Tibial nerve (tissue), 4 donors: Measurements from ENCODE around the gene GTF2H3.
A peak's percentile ranks its signal among the peaks of the same experiment; 100 is the strongest.

Source experiments
- EP300 ChIP-seq, 2 donors: sonication (generic); formaldehyde crosslinking; IDR thresholded peaks; one replicate each; pipeline ENCODE4 v1.6.1; 2017; ENCODE audit warnings: antibody characterized with exemption in 2 of 2, mild to moderate bottlenecking in 1 of 2
- POLR2A ChIP-seq, 2 donors: fragments of 450-650 bp; IDR thresholded peaks; one replicate each; pipeline ENCODE4 v1.6.1; 2017; ENCODE audit warnings: antibody characterized with exemption in 2 of 2, mild to moderate bottlenecking in 2 of 2, moderate library complexity in 2 of 2
- TF ChIP-seq, protein P1 (sequence below), 5 experiments: fragments of 200-600 bp in 3 of 5; fragments of 450-650 bp in 2 of 5; sonication (generic) in 3 of 5; IDR thresholded peaks; one replicate each; pipeline ENCODE4 v1.5.1; 2016 to 2019; ENCODE audit warnings: antibody characterized with exemption in 5 of 5, mild to moderate bottlenecking in 3 of 5, moderate library complexity in 2 of 5

DNA sequence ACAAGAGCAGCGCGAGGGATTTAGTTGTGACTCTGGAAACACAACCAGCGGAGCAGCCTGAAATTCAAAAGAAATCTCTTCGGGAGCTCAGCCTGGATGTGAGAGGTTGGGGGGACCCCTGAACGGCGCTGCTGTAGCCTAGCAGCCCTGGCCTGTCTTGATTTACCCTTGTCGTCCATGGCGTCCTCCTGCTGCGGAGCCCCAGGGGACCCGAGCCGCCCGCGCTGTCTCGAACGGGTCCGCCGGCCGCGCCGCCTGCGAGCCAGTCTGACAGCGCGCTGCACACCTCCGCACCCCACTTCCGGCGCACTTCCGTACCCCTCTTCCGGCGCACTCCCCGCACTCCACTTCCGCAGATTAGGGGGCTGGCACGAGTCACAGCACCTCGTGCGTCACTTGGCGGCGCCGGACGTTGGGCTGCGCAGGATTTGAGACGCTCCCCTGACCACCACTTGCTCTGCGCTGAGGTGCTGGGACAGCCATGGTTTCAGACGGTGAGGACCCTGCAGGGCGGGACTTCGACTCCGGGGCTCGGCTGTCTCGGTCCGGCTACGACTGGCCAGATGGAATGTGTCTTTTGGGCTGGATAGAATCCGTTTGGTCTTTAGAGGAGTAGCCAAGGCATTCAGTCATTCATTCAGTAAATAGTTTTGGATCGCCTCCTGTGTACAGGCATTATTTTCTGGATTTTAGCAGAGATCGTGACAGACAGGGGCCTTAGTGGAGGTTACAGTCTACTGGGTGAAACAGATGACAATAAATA is at the start of gene GTF2H3, which contains the start of gene EIF2B1:
- TF ChIP-seq, protein P1, sequence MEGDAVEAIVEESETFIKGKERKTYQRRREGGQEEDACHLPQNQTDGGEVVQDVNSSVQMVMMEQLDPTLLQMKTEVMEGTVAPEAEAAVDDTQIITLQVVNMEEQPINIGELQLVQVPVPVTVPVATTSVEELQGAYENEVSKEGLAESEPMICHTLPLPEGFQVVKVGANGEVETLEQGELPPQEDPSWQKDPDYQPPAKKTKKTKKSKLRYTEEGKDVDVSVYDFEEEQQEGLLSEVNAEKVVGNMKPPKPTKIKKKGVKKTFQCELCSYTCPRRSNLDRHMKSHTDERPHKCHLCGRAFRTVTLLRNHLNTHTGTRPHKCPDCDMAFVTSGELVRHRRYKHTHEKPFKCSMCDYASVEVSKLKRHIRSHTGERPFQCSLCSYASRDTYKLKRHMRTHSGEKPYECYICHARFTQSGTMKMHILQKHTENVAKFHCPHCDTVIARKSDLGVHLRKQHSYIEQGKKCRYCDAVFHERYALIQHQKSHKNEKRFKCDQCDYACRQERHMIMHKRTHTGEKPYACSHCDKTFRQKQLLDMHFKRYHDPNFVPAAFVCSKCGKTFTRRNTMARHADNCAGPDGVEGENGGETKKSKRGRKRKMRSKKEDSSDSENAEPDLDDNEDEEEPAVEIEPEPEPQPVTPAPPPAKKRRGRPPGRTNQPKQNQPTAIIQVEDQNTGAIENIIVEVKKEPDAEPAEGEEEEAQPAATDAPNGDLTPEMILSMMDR (IDR thresholded peaks at IDR 0.05), result peak in 1 of 5 experiments; percentile 37
- TF ChIP-seq POLR2A (IDR thresholded peaks at IDR 0.05) (peak; percentile 6 to 52), EP300 (IDR thresholded peaks at IDR 0.05) (peak; percentile 91 to 98)
